ENCODE measurements around the gene ACTRT2. TPM values are rescaled to one million over a fixed set of nuclear protein-coding genes. Genes with fewer than 3 reads are reported as not detected.

ACTRT2 gene
- total RNA-seq, 2 donors from 2014 or later, result not detected

DNA sequence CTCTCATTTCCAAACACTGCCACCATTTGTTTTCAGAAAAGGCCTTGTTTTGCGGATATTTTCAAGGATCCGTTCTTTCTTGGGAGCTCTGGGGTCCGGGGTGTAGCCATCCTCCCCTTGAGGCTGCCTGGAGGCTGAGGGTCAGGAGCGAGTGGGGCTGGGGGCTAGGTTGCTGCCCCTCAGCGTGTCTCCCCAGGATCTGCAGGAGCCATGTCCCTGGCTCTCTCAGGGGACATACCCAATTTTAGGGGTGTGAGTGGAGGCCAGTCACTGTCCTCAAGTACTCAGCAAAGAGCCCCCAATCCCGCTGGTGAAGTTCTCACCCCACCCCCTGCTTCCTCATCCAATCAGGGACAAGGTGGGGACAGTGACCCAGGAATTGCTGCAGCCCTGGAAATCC is 32.7 kb downstream of the ACTRT2 start:
- H3K4me3 ChIP-seq, result no peak overlapping the region
- no peaks in the 10 kb centered on the region for H3K36me3 ChIP-seq (replicated peaks in 1 of 2; ENCODE audit: insufficient read depth in 1 of 2, low read depth in 2 of 2)
- ATAC-seq (no peak), DNase-seq (no peak)
- WGBS, 2 donors, result 85 to 86% methylated on average over 6 of the region's 6 CpGs
- TF ChIP-seq POLR2A (IDR thresholded peaks at IDR 0.05), result no peak
- TF ChIP-seq, protein P1, sequence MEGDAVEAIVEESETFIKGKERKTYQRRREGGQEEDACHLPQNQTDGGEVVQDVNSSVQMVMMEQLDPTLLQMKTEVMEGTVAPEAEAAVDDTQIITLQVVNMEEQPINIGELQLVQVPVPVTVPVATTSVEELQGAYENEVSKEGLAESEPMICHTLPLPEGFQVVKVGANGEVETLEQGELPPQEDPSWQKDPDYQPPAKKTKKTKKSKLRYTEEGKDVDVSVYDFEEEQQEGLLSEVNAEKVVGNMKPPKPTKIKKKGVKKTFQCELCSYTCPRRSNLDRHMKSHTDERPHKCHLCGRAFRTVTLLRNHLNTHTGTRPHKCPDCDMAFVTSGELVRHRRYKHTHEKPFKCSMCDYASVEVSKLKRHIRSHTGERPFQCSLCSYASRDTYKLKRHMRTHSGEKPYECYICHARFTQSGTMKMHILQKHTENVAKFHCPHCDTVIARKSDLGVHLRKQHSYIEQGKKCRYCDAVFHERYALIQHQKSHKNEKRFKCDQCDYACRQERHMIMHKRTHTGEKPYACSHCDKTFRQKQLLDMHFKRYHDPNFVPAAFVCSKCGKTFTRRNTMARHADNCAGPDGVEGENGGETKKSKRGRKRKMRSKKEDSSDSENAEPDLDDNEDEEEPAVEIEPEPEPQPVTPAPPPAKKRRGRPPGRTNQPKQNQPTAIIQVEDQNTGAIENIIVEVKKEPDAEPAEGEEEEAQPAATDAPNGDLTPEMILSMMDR (IDR thresholded peaks at IDR 0.05), result no peak
- H3K4me1 ChIP-seq, result no peaks in the 10 kb centered on the region
- no peaks in the 10 kb centered on the region for H3K27me3 ChIP-seq
- H3K27ac ChIP-seq, result no peak overlapping the region
- H3K9me3 ChIP-seq, result no peaks in the 10 kb centered on the region
- intact Hi-C loops (cut with DNase I), result no loop called here

GRCh38 chr1:3054474-3054873 is 33.2 kb downstream of the ACTRT2 start:
- ATAC-seq, result no peak
- Histone ChIP-seq H3K27me3 (no peaks in the 10 kb centered on the region), H3K27ac (no peak overlapping the region), H3K36me3 (replicated peaks in 1 of 2; ENCODE audit: insufficient read depth in 1 of 2, low read depth in 2 of 2) (no peaks in the 10 kb centered on the region), H3K9me3 (no peaks in the 10 kb centered on the region), H3K4me3 (no peak overlapping the region), H3K4me1 (no peaks in the 10 kb centered on the region)
- peak in 2 of 4 donors; percentile 1 to 8 for DNase-seq
- WGBS, 2 donors, result 71 to 75% methylated on average over 9 to 12 of the region's 12 CpGs
- TF ChIP-seq POLR2A (IDR thresholded peaks at IDR 0.05), result no peak
- TF ChIP-seq, protein P1 (IDR thresholded peaks at IDR 0.05), result no peak
- intact Hi-C loops (cut with DNase I), result no loop called here

- Histone ChIP-seq H3K27ac (no peak overlapping the region), H3K36me3 (replicated peaks in 1 of 2; ENCODE audit: insufficient read depth in 1 of 2, low read depth in 2 of 2) (no peaks in the 10 kb centered on the region), H3K27me3 (no peaks in the 10 kb centered on the region), H3K4me1 (no peaks in the 10 kb centered on the region), H3K4me3 (no peak overlapping the region), H3K9me3 (no peaks in the 10 kb centered on the region)
- 74 to 88% methylated on average over 5 to 9 of the region's 9 CpGs for WGBS, 2 donors
- intact Hi-C loops (cut with DNase I), result loop anchor here (5.0 kb wide), 1 partner anchor 43 kb away; no protein-coding TSS in a partner anchor
- no peak for TF ChIP-seq POLR2A (IDR thresholded peaks at IDR 0.05)
- TF ChIP-seq, protein P1 (IDR thresholded peaks at IDR 0.05), result no peak
- ATAC-seq (no peak), DNase-seq (peak in 1 of 4 donors; percentile 1)
Measured at GRCh38 chr1:3055051-3055450, 33.8 kb downstream of the ACTRT2 start.

- no peak for DNase-seq
- Histone ChIP-seq H3K36me3 (replicated peaks in 1 of 2; ENCODE audit: insufficient read depth in 1 of 2, low read depth in 2 of 2) (no peaks in the 10 kb centered on the region), H3K9me3 (no peaks in the 10 kb centered on the region), H3K4me3 (no peak overlapping the region), H3K27me3 (no peaks in the 10 kb centered on the region), H3K4me1 (no peaks in the 10 kb centered on the region), H3K27ac (no peak overlapping the region)
- TF ChIP-seq, protein P1 (IDR thresholded peaks at IDR 0.05), result no peak
- TF ChIP-seq POLR2A (IDR thresholded peaks at IDR 0.05), result no peak
- WGBS, 2 donors, result 90 to 92% methylated on average over 5 of the region's 5 CpGs
- no peak for ATAC-seq
- intact Hi-C loops (cut with DNase I), result loop anchor here (5.0 kb wide), 1 partner anchor 44 kb away; no protein-coding TSS in a partner anchor
Measured at GRCh38 chr1:3056641-3057040, 35.4 kb downstream of the ACTRT2 start.
